Lower lobe of right lung (tissue), 2 donors: ENCODE results near the gene OXSR1. TPM values are rescaled to one million over a fixed set of nuclear protein-coding genes. Genes with fewer than 3 reads are reported as not detected.

ENCODE experiments used
- ATAC-seq, 2 donors: fragments of 200-7000 bp; cut with Tn5 transposase; one replicate each; pipeline ENCODE4 v1.9.1; 2020 to 2022; ENCODE audit warnings: mild to moderate bottlenecking in 2 of 2, moderate library complexity in 2 of 2
- DNase-seq: peaks from one replicate; pipeline ENCODE4 v3.0.0-alpha.2; 2020
- H3K27ac ChIP-seq: fragments of 200-600 bp; one replicate; pipeline ENCODE4 v1.8.0; 2022
- H3K27me3 ChIP-seq: fragments of 200-600 bp; one replicate; pipeline ENCODE4 v1.8.0; 2022; ENCODE audit warnings: low read depth
- H3K36me3 ChIP-seq: fragments of 200-600 bp; one replicate; pipeline ENCODE4 v1.8.0; 2022; ENCODE audit warnings: mild to moderate bottlenecking
- H3K4me1 ChIP-seq: fragments of 200-600 bp; one replicate; pipeline ENCODE4 v1.8.0; 2022
- H3K4me3 ChIP-seq: fragments of 200-600 bp; one replicate; pipeline ENCODE4 v1.8.0; 2022; ENCODE audit warnings: mild to moderate bottlenecking
- H3K9me3 ChIP-seq: fragments of 200-600 bp; one replicate; pipeline ENCODE4 v1.8.0; 2022
- CTCF ChIP-seq: fragments of 200-600 bp; IDR thresholded peaks from one replicate; pipeline ENCODE4 v1.8.0; 2022; ENCODE audit warnings: antibody characterized with exemption, mild to moderate bottlenecking
- intact Hi-C: fragments of 100-400 bp; cut with DNase I; formaldehyde crosslinking; loops from one replicate; pipeline ENCODE4 v1.11.0; 2022
- total RNA-seq: library from RNA; stranded (reverse); fragmentation: NEBNext Ultra II Directional; extraction: Animal tissue kit (Norgen Biotek cat#: 25700); gene quantifications from one replicate; pipeline ENCODE4 v1.2.1, GENCODE V29; 2021
- donor health status: DM: no; HTN: yes; CAD: no; lungs with severe emphysema.

The OXSR1 gene
- total RNA-seq, 1 donor from 2014 or later, result 29.2 TPM

GRCh38 chr3:38250198-38250597 is 84.9 kb downstream of the OXSR1 start:
- no peak for TF ChIP-seq CTCF
- ATAC-seq, result no peak
- Histone ChIP-seq H3K4me3 (no peak overlapping the region), H3K27me3 (no peaks in the 10 kb centered on the region), H3K9me3 (no peaks in the 10 kb centered on the region), H3K36me3 (peaks cover 90% of the 10 kb centered on the region), H3K27ac (no peak overlapping the region), H3K4me1 (no peaks in the 10 kb centered on the region)
- intact Hi-C loops, result no loop called here
- DNase-seq, result no peak

- TF ChIP-seq CTCF, result no peak
- ATAC-seq, result no peak
- intact Hi-C loops, result no loop called here
- Histone ChIP-seq H3K27me3 (no peaks in the 10 kb centered on the region), H3K27ac (no peak overlapping the region), H3K4me1 (no peaks in the 10 kb centered on the region), H3K36me3 (peaks cover 86% of the 10 kb centered on the region), H3K9me3 (no peaks in the 10 kb centered on the region), H3K4me3 (no peak overlapping the region)
- no peak for DNase-seq
These were observed 85.9 kb downstream of the OXSR1 start for GRCh38 chr3:38251197-38251596.

GRCh38 chr3:38253704-38254103 is 88.4 kb downstream of the OXSR1 start:
- Histone ChIP-seq H3K27me3 (no peaks in the 10 kb centered on the region), H3K36me3 (peaks cover 67% of the 10 kb centered on the region), H3K27ac (no peak overlapping the region), H3K4me3 (no peak overlapping the region), H3K9me3 (no peaks in the 10 kb centered on the region), H3K4me1 (no peaks in the 10 kb centered on the region)
- DNase-seq (no peak), ATAC-seq (no peak)
- intact Hi-C loops, result no loop called here
- TF ChIP-seq CTCF, result no peak

GRCh38 chr3:38254872-38255271 is 89.5 kb downstream of the OXSR1 start:
- no peaks in the 10 kb centered on the region for H3K27me3 ChIP-seq
- H3K4me1 ChIP-seq, result no peaks in the 10 kb centered on the region
- DNase-seq (no peak), ATAC-seq (no peak)
- no peak for TF ChIP-seq CTCF
- H3K9me3 ChIP-seq, result no peaks in the 10 kb centered on the region
- no peak overlapping the region for H3K27ac ChIP-seq
- no peak overlapping the region for H3K4me3 ChIP-seq
- intact Hi-C loops, result no loop called here
- peaks cover 55% of the 10 kb centered on the region for H3K36me3 ChIP-seq

- intact Hi-C loops, result no loop called here
These were observed 90.3 kb downstream of the OXSR1 start for GRCh38 chr3:38255627-38256026.

More at GRCh38 chr3:38255627-38256026, 90.3 kb downstream of the OXSR1 start:
- no peak for ATAC-seq
- H3K4me1 ChIP-seq, result no peaks in the 10 kb centered on the region
- TF ChIP-seq CTCF, result no peak
- no peak for DNase-seq
- H3K27me3 ChIP-seq, result no peaks in the 10 kb centered on the region
- no peaks in the 10 kb centered on the region for H3K9me3 ChIP-seq
- peaks cover 48% of the 10 kb centered on the region for H3K36me3 ChIP-seq
- no peak overlapping the region for H3K4me3 ChIP-seq
- no peak overlapping the region for H3K27ac ChIP-seq
